ENCODE measurements around the gene SLC6A6.
"Not testable (repeated sequence)": the region's sequence is repeated elsewhere in the genome, so short reads cannot be mapped to it uniquely, and the experiment has no call there.

Gene SLC6A6

DNA sequence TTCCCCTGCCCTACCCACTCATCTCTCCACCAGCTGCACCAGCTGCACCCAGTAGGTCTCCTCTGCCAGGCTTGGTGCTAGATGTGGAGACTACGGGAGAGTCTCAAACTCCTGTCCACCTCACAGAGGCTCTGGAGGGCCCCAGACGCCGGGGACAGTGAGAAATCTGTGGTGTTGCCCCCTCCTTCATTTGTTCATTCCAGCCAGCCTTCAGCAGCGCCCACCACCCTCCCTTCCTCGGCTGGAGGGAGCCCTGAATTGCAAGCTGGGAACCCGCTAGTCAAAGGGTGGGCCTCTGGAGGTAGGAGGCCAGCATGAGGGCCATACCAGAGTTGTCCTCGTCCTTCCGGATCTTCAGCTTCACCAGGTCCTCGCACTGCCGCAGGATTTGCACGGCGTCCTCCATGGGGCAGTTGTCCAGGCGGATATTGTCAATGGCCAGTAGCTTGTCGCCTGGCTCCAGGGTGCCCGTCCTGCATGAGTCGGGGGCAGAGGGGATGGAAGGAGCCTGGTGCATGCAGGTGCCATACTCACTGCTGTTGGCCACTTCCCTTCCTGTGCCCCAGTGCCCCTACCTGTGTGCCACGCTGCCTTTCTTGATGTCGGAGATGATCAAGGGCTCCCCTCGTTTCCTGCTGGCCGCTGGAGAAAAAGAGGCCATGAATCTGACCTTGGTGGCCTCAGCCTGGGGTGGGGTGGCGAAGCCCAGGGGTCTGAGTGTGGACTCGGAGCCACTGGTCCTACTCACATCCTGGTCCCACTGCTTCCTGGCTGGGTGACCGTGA, 108.6 kb downstream of the SLC6A6 start:
- no peak for DNase-seq

DNA sequence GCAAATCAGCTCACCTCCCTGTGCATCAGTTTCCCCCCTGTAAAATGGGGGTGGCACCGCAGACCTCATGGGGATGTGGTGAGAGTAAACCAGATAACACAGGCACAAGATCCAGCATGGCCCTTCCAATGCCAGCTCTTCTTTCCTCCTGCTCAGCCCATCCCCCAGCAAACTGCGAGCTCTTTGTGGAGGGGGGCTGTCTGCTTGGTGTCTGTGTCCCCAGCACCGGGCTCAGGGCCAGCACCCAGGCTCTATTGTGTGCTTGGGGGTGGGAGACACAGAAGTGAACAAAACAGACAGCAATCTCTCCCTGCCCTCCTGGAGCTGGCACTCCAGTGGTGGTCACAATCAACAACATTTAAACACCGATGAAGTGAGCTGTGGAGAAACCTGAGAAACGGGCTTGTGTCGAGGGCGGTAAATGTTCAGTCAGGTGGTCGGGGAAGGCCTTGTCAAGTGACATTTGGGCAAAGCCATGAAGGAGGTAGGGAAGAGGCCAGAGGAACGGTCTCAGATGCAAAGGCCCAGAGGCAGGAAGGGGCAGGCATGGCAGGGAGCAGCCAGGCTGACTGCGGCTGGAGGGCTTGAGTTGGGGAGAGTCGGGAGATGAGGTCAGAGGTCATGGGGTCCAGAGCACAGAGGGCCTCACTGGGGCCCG, 109.3 kb downstream of the SLC6A6 start:
- DNase-seq: no peak

DNA sequence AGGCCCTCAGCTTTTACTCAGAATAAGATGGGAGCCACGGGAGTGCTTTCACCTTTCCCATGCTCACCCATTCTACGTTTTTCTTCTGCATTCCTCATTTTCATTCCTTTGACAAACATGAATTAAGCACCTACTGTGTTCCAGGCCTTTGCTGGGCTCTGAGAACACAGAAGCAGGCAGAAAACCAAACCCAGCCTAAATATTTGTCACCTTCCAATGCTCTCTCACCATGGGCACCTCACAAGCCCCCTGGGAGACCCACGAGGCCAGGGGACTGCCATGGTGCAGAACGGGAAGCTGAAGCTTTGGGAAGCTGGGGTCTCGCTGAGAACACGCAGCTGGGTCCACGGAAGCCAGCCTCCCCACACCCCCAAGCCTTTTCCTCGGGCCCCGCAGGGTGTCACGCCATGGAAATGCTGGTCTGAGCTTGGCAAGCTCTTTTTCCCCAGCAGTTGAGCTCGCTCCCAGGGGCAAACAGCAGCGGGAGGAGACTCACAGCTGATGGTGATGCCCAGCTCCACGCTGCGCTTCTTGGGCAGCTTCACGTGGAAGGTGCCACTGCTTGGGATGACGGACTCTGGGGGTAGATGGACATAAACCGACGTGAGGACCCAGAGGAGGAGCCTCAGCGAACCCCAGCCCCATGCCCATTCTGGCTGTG, 110.0 kb downstream of the SLC6A6 start:
- DNase-seq: no peak

DNA sequence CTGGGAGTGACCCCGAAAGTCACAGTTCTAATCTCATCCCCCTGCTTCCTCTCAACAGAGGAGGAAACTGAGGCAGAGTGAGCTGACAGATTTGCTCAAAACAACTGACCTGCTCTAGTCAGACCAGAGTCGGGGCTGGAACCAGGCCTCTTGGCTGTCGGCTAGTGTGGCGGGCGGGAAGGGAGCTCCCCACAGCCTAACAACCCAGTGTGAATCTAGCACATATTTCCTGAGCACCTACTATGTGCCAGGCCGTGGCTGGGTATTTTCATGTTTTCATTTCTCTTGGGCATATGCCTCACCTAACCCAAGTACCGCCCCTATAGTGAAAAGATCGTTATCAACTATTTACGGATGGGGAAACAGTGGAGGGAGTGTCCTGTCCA, 110.5 kb downstream of the SLC6A6 start:
- DNase-seq: no peak

DNA sequence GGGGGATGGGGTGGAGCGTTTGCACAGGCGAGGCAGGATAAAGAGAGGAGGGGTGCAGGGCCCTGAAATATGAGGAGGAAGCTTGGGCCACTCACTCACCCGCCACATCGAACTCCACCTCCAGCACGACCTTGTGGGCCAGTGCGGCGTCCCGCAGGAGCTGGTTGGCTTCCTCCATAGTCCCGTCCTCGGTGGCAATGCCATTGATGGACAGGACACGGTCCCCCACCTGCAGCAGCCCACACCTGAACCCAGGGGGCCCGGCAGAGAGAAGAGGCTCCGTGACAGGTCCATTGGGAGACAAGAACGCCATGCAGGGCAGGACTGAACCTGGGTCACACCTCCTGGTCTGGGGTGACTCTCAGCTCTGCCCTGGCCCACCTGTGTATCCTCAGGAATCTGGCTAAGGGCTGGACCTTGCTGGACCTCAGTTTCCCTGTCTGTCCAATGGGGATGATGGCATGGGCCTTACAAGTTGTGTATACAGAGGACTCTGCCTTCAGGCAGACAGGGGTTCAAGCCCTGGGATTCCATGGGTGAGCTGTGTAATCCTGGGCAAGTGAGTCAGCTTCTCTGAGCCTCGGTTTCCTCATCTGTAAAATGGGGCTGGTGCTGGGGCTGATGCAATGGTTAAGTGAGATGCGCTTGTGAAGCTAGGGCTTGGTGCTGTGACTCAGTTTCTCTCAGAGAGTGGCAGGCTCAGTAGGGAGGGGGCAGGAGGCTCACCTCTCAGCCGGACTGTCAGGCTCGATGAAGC, 111.3 kb downstream of the SLC6A6 start:
- DNase-seq: no peak

DNA sequence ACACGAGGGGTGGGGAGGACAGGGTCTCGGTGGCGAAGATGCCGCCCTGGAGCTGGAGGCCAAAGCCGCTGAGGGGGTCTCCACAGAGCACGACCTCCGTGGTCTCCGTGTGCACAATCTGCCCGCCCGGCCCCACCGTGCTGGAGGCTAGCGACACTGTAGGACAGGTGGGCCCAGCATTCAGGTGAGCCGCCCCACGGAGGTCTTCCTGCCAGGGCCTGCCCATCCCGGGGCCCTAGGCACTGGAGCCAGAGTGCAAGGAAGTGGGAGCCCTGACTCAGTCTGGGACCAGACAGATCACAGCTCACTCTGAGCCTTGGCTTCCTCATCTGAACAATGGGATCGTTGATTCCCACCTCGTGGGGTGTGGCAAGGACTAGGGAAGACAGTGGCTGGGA, 111.9 kb downstream of the SLC6A6 start:
- no peak for DNase-seq

DNA sequence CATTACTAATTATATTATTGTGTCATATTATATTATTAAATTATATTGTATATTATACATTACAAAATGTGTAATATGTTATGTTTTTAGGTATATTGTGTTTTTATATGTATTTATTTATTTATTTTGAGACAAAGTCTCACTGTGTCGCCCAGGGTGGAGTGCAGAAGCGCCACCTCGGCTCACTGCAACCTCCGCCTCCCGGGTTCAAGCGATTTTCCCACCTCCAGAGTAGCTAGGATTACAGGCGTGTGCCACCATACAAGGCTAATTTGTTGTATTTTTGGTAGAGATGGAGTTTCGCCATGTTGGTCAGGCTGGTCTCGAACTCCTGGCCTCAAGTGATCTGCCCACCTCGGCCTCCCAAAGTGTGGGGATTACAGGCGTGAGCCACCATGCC, 113.1 kb downstream of the SLC6A6 start:
- not testable (repeated sequence) for DNase-seq

DNA sequence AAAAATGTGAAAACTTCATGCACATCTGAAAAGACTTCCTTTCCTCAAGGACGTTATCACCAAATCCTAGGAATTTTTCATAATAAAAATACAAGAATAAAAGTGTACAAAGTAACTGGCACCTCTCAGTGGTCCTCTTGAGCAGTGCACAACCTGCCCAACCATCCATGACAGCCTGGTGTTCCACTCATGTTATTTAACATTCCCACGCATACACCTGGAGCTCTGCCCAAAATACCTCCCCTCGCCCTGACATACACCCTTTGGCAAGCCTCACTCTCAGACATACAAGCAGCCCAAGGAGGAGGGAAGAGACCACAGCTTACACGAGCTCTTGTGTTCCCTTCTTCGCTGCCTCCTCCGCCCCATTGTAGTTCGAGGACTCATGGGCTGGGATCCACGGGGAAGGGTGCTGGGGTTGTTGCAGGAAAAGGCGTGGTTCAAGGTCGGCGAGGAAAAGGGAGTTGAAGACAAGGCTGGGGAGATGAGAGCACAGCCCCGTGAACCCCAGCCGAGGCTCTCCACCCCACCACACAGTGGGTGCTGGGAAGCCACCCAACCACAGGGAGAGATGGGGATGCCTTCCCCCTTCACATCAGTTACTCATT, 114.4 kb downstream of the SLC6A6 start:
- DNase-seq: no peak

DNA sequence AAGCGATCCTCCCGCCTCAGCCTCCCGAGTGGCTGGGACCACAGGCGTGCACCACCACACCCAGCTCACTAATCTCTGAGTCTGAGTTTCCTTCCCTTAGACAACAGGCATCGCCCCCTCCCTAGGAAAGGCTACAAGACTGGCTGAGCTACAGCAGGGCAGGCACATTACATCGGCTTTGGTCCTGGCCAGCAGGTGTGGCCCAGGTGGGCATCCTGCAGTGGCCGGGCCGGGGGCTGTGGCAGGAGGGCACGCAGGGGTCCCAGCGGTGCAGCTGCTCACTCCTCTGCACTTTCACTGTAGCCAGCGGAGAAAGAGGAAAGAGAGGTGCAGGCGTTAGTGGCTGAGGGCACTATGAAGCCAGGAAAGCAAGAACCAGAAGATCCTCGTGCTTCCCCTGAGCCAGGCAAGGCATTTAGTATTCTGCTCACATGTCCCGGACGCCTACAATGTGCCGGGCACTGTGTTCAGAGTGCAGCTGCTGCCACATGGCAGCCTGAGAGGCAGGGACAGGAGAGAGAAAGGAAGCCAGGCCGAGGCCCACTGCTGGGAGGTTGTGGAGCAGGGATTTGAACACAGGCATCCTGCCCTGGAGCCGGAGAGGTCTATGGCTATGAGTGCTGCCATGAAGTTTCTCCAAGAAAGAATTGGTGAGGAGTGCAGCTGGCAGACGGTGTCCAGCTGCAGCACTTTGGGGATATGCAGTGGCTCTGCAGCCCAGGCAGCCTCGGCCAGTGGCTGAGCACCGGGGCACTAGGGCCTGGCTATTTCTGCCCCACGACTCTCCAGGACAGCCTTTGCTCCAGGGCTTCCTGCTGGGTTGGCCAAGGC, 115.4 kb downstream of the SLC6A6 start:
- DNase-seq: no peak

DNA sequence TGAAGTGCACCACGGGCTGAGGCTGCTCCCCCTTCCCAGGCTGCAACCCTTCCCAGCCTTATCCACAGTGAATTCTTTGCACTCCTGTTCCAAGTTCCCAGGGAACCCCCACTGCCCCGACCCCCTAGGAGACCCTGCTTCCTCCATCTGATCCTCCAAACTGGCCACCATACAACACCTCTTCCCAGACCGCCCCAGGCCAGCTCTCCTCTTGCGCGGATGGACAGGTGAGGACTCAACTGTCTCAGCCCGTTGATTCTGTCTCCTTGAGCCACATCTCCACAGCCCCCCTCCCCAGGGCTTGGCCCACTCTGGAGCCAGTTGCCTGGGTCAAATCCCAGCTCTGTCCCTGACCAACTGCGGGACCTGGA, 116.0 kb downstream of the SLC6A6 start:
- DNase-seq: no peak

DNA sequence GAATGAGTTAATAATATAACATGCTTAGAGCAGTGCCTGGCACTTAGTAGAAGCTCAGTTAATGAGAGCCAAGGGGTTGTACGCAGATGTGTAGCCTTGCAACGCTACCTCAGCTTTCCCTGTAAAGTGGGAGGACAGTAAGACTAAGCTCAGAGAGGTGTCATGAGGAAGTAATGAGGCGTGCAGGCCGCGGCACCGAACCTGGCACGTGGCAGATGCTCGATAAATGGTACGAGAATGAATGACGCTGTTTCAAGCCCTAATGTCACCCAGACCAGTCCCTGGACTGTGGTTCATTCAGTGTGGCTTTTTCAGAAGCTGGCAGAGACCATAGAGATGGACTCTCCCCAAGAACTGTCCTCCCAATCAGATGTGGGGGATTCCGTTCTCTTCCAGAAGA, 116.5 kb downstream of the SLC6A6 start:
- no peak for DNase-seq

DNA sequence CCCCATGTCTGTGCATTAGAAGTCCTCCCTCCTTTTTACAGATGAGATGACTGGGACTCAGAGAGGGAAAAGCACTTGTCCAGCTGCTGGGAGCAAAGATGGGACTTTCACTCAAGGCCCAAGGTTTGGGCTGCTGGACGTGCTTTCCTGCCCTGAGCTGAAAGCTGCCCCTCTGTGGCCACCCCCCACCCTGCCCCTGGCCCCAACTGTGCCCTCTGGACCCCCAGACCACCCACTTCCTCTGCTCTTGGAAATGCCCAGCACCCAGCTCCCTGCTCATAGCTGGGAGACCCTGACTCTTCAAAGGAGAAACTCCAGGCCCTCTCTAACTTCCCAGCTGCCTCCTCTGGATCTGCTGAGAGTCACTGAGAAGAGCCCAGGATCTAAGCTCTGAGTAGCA, 117.0 kb downstream of the SLC6A6 start:
- DNase-seq: no peak

DNA sequence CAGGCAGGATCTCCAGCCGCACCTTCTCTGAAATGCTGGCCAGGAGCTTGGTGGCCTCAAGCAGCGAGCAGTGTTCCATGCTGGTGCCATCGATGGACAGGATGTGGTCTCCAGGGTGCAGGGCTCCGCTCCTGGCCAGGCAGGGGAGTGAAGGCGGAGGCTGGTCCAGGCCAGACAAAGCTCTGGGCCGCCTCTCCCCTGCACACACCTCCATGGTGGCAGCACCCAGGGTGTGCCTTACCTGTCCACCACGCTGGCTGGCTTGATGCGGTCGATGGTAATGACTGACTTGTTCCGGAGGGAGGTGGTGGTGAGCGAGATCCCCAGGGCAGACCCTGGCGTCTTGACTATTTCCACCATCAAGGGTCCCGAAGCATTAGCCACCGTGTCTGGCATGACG, 117.7 kb downstream of the SLC6A6 start:
- DNase-seq: no peak

DNA sequence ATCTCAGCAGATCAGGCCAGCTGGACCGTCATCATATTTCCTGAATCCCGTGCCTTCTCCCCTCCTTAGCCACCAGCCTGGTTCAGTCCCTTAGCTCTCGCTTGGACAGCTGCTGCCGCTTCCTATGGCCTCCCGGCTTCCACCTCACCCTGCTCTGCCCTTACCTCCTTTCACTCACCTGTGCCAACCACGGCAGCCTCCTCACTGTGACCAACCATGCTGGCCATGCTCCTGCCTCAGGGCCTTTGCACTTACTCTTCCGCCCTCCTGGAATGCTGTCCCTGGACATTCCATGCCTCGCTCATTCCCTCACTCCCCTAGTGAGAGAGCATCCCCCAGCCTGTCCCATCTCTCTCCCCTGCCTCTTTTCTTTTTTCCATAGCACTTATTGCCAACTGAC, 118.6 kb downstream of the SLC6A6 start:
- DNase-seq: no peak

DNA sequence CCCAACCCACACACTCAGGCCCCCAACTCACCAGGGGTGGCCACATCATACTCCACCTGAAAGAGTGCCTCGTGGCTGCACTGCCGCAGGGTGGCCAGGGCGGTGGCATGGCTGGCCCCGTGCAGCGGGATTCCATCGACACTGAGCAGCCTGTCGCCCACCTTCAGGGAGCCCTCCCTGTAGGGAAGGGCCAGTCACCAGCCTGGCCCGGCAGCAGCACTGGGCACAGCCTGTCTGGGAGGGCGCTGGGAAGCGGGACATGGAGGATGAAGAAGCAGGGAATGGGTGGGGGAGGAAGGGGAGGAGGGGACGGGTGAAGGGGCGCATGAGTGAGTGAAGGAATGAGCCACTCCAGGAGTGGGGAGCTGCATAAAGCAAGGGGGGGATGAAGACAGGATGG, 119.2 kb downstream of the SLC6A6 start:
- no peak for DNase-seq

DNA sequence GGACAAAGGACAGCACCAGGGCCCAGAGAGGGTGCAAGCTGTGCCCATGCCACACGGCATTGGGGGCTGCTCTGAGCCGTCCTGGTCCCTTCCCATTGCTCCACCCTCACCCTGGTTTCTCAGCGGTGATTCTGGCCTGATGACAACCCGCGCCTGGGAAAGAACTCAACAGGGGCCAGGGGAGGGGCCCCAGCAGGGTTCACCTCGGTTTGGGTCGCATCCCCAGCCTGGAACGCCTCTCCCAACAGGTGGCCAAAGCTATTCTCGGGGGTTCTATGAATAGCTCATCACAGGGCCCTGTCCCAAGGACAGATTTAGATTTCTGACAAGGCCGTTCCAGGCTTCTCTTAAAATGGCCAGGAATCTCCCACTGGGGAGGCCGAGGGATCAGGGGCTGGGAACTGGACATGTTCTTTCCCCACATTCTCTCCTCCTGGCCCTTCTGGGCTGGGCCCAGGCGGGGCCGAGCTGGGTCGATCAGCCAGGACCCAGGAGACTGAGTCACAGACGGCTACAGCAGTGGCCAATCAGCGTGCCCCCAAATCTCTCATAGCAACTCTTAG, 119.8 kb downstream of the SLC6A6 start:
- DNase-seq: no peak

DNA sequence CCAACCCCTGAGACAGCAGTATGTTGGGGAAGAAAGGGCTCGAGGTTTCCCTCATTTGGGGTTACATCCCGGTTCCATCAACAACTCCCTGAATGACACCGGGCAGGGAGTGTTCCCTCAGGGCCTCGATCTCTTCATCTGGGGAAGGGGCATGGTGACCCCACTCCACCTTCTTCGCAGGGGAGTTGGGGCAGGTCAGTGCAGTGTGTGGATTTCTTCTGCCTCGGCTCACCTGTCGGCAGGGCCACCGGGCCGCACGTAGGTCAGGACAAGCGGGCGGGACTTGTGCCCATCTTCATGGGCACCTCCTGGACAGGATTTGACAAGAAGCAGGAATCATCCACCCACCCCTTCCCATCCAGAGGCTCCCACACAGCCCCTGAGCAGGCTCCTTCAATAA, 120.4 kb downstream of the SLC6A6 start:
- DNase-seq: no peak

DNA sequence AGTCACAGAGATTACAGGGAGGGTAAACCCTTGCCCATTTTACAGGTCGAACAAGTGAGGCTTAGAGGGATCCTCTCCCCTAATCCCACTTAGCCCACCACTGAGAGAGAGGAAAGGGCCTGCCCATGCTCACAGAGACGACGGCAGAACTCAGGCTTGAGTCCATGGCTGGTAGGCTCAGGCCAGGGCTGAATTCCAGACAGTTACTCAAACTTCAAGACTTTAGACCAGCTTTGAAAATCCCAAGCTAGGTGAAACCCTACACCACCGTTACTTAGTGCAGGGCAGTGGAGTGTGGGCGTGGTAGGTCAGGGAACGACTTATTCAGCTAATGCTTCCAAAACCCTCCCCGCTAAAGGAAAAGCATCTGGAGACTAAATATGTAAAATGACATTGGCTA, 121.4 kb downstream of the SLC6A6 start:
- no peak for DNase-seq

DNA sequence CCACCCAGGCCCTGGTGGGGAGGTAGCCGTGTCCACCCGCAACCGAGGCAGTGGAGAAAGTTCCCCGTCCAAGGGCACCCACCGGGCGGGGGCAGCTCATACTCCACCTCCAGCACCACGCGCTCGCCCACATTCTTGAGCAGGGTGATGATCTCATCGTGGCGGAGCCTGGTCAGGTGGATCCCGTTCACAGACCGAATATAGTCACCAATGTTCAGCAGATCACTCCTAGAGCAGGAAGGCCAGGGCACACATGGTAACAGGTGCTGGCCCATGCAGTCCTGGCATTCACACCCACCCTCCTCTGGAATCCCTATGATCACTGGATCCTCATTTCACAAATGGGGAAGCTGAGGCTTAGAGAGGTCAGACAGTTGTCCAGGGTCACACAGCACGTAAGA, 121.9 kb downstream of the SLC6A6 start:
- DNase-seq: no peak

DNA sequence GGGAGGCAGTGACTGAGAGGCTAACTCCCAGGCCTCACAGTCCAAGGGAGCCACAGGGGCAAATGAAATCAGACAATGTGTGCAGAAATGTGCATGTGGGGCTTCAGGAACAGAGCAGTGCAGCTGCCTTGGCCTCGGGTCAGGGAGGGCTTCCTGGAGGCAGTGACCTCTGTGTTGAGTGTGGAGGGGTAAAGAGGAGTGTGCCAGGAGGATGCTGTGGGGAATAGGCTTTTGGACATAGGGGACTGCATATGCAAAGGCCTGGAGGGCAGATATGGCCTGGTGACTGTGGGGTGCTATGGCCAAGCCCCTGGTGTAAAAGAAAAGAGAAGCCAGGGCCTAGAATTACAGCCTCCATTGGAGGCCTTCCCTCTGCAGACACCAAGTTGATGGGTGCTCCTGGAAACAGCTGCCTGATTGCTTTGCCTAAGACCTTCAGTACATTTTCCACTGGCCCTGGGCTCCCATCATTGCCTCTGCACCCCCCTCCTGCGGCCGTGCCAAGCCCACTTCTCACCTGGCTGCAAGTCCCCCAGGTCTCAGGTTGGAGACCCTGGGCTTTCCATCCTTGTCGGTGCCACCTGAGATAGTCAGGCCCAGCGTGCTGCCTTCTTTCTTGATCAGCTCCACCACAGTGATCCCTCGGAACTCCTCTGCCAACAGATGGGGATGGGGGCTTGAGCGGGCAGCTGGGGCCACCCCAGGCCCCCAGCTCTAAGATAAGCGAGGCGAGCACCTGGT, 122.7 kb downstream of the SLC6A6 start:
- DNase-seq: no peak
